CD4-positive, CD25-positive, alpha-beta regulatory T cell (primary cell): Measurements from ENCODE around the gene RBBP9. TPM values are rescaled to one million over a fixed set of nuclear protein-coding genes. Genes with fewer than 3 reads are reported as not detected.
"Not testable (repeated sequence)": the region's sequence is repeated elsewhere in the genome, so short reads cannot be mapped to it uniquely, and the experiment has no call there.

ENCODE experiments used
- ATAC-seq, 2 donors: fragments of 150-1000 bp; cut with Tn5 transposase; one replicate each; pipeline ENCODE4 v1.10.0; 2021; ENCODE audit warnings: low read depth in 2 of 2, moderate number of reproducible peaks in 2 of 2, moderate library complexity in 1 of 2
- DNase-seq, 3 donors: peaks; one replicate each; pipeline versions ENCODE4 v3.0.0 to v3.0.0-alpha.2; 2012 to 2022; ENCODE audit warnings: mixed read lengths in 1 of 3
- H3K27ac ChIP-seq: one replicate; pipeline ENCODE4 v1.7.0; 2013; ENCODE audit warnings: mild to moderate bottlenecking, low read length; ENCODE audit not compliant: insufficient read depth, poor library complexity, severe bottlenecking
- H3K27me3 ChIP-seq: one replicate; pipeline ENCODE4 v1.7.0; 2013; ENCODE audit warnings: low read length; ENCODE audit not compliant: control insufficient read depth, insufficient read depth
- H3K36me3 ChIP-seq: one replicate; pipeline ENCODE4 v1.7.0; 2013; ENCODE audit warnings: mild to moderate bottlenecking, low read length, moderate library complexity; ENCODE audit not compliant: control insufficient read depth, insufficient read depth
- H3K4me1 ChIP-seq: 2 replicates; pipeline ENCODE4 v1.7.0; 2013; ENCODE audit warnings: mild to moderate bottlenecking, low read length; ENCODE audit not compliant: insufficient read depth, control insufficient read depth, poor library complexity, severe bottlenecking
- H3K4me3 ChIP-seq: one replicate; pipeline ENCODE4 v1.7.0; 2013; ENCODE audit warnings: low read depth, mild to moderate bottlenecking, low read length, moderate library complexity
- H3K9me3 ChIP-seq, 2 experiments: 1 replicate in 1 of 2; 2 replicates in 1 of 2; pipeline ENCODE4 v1.7.0; 2013; ENCODE audit warnings: low read length in 2 of 2, mild to moderate bottlenecking in 1 of 2, moderate library complexity in 1 of 2; ENCODE audit not compliant: control insufficient read depth in 2 of 2
- H3K27ac Mint-ChIP-seq, 3 donors: one replicate each; pipeline ENCODE4 v1.8.0; 2020 to 2022; ENCODE audit warnings: mild to moderate bottlenecking in 3 of 3, mixed read lengths in 3 of 3, moderate library complexity in 2 of 3
- H3K27me3 Mint-ChIP-seq: one replicate; pipeline ENCODE4 v1.8.0; 2022; ENCODE audit warnings: mild to moderate bottlenecking, mixed read lengths
- H3K36me3 Mint-ChIP-seq: one replicate; pipeline ENCODE4 v1.8.0; 2020; ENCODE audit warnings: mixed read lengths
- H3K4me1 Mint-ChIP-seq, 4 donors: one replicate each; pipeline ENCODE4 v1.8.0; 2020 to 2022; ENCODE audit warnings: mixed read lengths in 4 of 4, mild to moderate bottlenecking in 1 of 4
- H3K4me3 Mint-ChIP-seq, 4 donors: one replicate each; pipeline ENCODE4 v1.8.0; 2020 to 2022; ENCODE audit warnings: mild to moderate bottlenecking in 4 of 4, mixed read lengths in 4 of 4, moderate library complexity in 3 of 4
- H3K9me3 Mint-ChIP-seq, 7 donors: one replicate each; pipeline ENCODE4 v1.8.0; 2020 to 2022; ENCODE audit warnings: mixed read lengths in 7 of 7, mild to moderate bottlenecking in 3 of 7, moderate library complexity in 2 of 7
- polyA plus RNA-seq, 4 donors: library from polyadenylated mRNA; unstranded; fragments of 300-500 nt; fragmentation: Illumina TruSeq; gene quantifications; one replicate each; pipeline ENCODE4 v1.2.3, GENCODE V29; 2021
- total RNA-seq: library from RNA; stranded (reverse); gene quantifications from one replicate; pipeline ENCODE4 v1.2.3, GENCODE V29; 2022

Gene RBBP9
- total and polyA plus RNA-seq, 5 donors from 2014 or later: 6.5 to 10.1 (median 9.2) TPM

DNA sequence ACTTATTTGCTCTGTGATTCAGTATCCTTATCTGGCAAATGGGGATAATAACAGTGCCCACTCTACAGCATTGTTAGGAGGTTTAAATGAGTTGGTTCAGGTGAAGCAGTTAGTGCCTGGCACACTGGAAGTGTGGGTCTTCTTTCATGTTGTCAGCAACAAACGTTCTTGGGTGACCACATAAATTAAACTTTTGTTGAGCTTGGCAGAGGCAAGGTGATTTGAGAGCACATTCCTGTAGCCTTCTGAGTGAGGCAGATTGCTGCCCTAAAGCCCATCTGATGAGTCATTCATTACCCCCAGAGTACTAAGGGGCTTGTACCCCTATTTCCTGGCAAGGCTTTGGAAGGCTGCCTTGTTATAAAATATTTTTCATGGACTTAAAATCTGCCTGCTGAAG, 36.5 kb upstream of the RBBP9 start:
- Mint-ChIP-seq H3K36me3 (peaks cover 57% of the 10 kb centered on the region), H3K27ac (peak overlapping the region in 1 of 3 donors; percentile 23), H3K4me1 (no peaks in the 10 kb centered on the region), H3K9me3 (peaks cover 0 to 4% (median 0%) of the 10 kb centered on the region in 7 donors), H3K27me3 (no peaks in the 10 kb centered on the region), H3K4me3 (no peak overlapping the region)
- H3K9me3 ChIP-seq: no peaks in the 10 kb centered on the region
- DNase-seq: no peak
- ATAC-seq: no peak
- H3K36me3 ChIP-seq: peaks cover 78% of the 10 kb centered on the region
- H3K27me3 ChIP-seq: no peaks in the 10 kb centered on the region
- H3K4me3 ChIP-seq: no peak overlapping the region
- no peaks in the 10 kb centered on the region for H3K4me1 ChIP-seq
- H3K27ac ChIP-seq: no peak overlapping the region

DNA sequence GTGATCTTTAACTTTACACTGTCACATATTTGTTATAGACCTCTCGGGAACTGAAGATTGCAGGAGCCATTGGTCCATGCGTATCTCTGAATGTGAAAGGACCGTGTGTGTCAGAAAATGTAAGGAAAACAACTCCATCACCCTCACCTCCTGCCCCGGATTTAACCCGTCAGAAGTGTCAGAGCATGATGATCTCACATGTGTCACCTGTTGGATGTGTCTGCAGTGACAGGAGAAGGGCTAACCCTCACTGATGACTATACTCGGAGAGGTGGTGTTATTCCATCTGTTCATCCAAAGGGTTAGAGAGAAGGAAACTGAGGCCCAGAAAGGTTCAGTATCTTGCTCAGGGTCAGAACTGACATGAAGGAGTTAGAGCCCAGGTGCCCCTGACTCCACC, 35.6 kb upstream of the RBBP9 start:
- Histone ChIP-seq H3K4me3 (no peak overlapping the region), H3K27ac (no peak overlapping the region), H3K4me1 (no peaks in the 10 kb centered on the region), H3K36me3 (peaks cover 83% of the 10 kb centered on the region), H3K9me3 (no peaks in the 10 kb centered on the region), H3K27me3 (no peaks in the 10 kb centered on the region)
- Mint-ChIP-seq H3K4me1 (no peaks in the 10 kb centered on the region), H3K9me3 (peaks cover 0 to 4% (median 0%) of the 10 kb centered on the region in 7 donors), H3K4me3 (no peak overlapping the region), H3K27me3 (no peaks in the 10 kb centered on the region), H3K27ac (peak overlapping the region in 2 of 3 donors; percentile 23 to 52), H3K36me3 (peaks cover 59% of the 10 kb centered on the region)
- no peak for DNase-seq
- no peak for ATAC-seq

- H3K36me3 ChIP-seq: peaks cover 94% of the 10 kb centered on the region
- no peaks in the 10 kb centered on the region for H3K9me3 ChIP-seq
- Mint-ChIP-seq H3K4me3 (peak overlapping the region in 1 of 4 donors; percentile 18), H3K27ac (peak overlapping the region in 2 of 3 donors; percentile 2 to 92), H3K4me1 (no peaks in the 10 kb centered on the region), H3K36me3 (peaks cover 60% of the 10 kb centered on the region), H3K9me3 (no peaks in the 10 kb centered on the region), H3K27me3 (no peaks in the 10 kb centered on the region)
- DNase-seq: no peak
- no peak for ATAC-seq
- no peak overlapping the region for H3K27ac ChIP-seq
- H3K27me3 ChIP-seq: no peaks in the 10 kb centered on the region
- H3K4me1 ChIP-seq: no peaks in the 10 kb centered on the region
- no peak overlapping the region for H3K4me3 ChIP-seq
These were observed 32.0 kb upstream of the RBBP9 start for GRCh38 chr20:18529041-18529440.

DNA sequence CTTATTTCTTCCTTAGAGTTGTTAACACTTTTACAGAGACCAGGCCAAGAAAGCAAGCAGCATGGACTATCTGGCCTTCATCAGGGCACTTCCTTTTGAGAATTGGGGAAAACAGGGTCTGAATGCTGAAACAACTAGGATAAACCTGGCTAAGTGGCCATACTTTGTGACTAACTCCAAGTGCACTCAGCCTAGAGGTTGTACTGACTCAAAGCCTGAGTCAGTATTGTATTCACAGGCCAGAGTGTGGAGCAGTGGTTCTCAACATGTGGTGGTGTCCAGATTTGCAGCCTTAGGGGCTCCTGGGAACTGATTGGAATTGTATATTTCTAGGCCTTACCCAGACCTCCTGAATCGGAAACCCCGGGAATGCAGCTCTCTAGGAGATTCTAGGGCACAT, 30.8 kb upstream of the RBBP9 start:
- no peaks in the 10 kb centered on the region for H3K9me3 Mint-ChIP-seq
- H3K4me3 Mint-ChIP-seq: no peak overlapping the region
- H3K4me1 Mint-ChIP-seq: no peaks in the 10 kb centered on the region
- no peaks in the 10 kb centered on the region for H3K9me3 ChIP-seq
- H3K36me3 Mint-ChIP-seq: peaks cover 61% of the 10 kb centered on the region
- peaks cover 85% of the 10 kb centered on the region for H3K36me3 ChIP-seq
- H3K4me3 ChIP-seq: no peak overlapping the region
- no peak overlapping the region for H3K27ac Mint-ChIP-seq
- ATAC-seq: no peak
- no peaks in the 10 kb centered on the region for H3K27me3 Mint-ChIP-seq
- no peak overlapping the region for H3K27ac ChIP-seq
- no peaks in the 10 kb centered on the region for H3K27me3 ChIP-seq
- no peak for DNase-seq
- H3K4me1 ChIP-seq: no peaks in the 10 kb centered on the region

- no peaks in the 10 kb centered on the region for H3K9me3 Mint-ChIP-seq
- DNase-seq: no peak
- Histone ChIP-seq H3K4me1 (no peaks in the 10 kb centered on the region), H3K27ac (no peak overlapping the region), H3K36me3 (peaks cover 80% of the 10 kb centered on the region), H3K9me3 (no peaks in the 10 kb centered on the region), H3K27me3 (no peaks in the 10 kb centered on the region), H3K4me3 (no peak overlapping the region)
- ATAC-seq: no peak
- no peaks in the 10 kb centered on the region for H3K4me1 Mint-ChIP-seq
- H3K27me3 Mint-ChIP-seq: no peaks in the 10 kb centered on the region
- peaks cover 56% of the 10 kb centered on the region for H3K36me3 Mint-ChIP-seq
- H3K4me3 Mint-ChIP-seq: no peak overlapping the region
- H3K27ac Mint-ChIP-seq: no peak overlapping the region
These were observed 30.3 kb upstream of the RBBP9 start for GRCh38 chr20:18527339-18527738.

DNA sequence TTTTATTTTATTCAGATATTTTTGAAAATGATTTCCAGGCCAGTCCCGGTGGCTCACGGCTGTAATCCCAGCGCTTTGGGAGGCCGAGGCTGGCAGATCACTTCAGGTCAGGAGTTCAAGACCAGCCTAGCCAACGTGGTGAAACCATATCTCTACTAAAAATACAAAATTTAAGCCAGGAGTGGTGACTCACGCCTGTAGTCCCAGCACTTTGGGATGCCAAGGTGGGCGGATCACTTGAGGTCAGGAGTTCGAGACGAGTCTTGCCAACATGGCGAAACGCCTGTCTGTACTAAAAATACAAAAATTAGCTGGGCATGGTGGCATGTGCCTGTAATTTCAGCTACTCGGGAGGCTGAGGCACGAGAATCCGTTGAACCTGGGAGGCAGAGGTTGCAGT, 29.7 kb upstream of the RBBP9 start:
- peaks cover 74% of the 10 kb centered on the region for H3K36me3 ChIP-seq
- H3K27me3 Mint-ChIP-seq, ATAC-seq, H3K9me3 Mint-ChIP-seq, H3K4me3 ChIP-seq, H3K9me3 ChIP-seq, H3K27ac ChIP-seq, H3K4me1 Mint-ChIP-seq, H3K27ac Mint-ChIP-seq, H3K27me3 ChIP-seq, H3K4me1 ChIP-seq, DNase-seq, H3K4me3 Mint-ChIP-seq: not testable (repeated sequence)
- H3K36me3 Mint-ChIP-seq: peaks cover 50% of the 10 kb centered on the region

DNA sequence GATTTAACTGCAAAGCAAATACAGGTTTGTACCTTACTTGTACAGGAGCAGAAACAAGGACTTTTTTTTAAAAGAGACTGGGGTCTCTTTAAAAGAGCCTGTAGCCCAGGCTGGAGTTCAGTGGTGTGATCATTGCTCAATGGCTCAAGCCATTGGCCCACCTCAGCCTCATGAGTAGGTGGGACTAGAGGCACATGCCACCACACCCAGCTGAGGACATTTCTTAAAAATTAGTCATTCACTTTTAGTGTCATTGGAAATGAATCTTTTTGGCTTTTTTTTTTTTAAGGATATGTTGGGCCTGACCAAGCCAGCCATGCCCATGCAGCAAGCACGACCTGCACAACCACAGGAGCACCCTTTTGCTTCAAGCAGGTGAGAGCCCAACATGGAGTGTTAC, 27.6 kb upstream of the RBBP9 start:
- no peak overlapping the region for H3K4me3 ChIP-seq
- DNase-seq (no peak), ATAC-seq (no peak)
- H3K36me3 ChIP-seq: peaks cover 59% of the 10 kb centered on the region
- no peaks in the 10 kb centered on the region for H3K4me1 ChIP-seq
- H3K27ac ChIP-seq: no peak overlapping the region
- Mint-ChIP-seq H3K27ac (peak overlapping the region in 1 of 3 donors; percentile 48), H3K4me3 (no peak overlapping the region), H3K9me3 (no peaks in the 10 kb centered on the region), H3K36me3 (peaks cover 41% of the 10 kb centered on the region), H3K27me3 (no peaks in the 10 kb centered on the region), H3K4me1 (no peaks in the 10 kb centered on the region)
- no peaks in the 10 kb centered on the region for H3K9me3 ChIP-seq
- no peaks in the 10 kb centered on the region for H3K27me3 ChIP-seq

DNA sequence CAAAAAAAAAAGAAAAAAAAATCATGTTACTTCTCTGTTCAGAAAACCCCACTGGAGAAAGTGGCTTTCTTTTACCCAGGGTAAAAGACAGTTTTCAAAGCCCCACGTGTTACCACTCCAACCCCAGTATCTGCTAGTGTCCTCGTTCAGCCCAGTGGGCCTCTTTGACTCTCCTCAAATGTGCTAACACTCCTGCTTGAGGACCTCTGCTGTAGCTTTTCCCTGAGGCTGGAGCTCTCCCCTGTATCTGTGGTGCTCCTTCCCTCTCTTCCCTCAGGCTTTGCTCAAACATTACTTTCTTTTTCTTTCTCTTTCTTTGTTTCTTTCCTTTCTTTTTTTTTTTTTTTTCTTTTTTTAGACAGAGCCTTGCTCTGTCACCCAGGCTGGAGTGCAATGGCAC, 26.0 kb upstream of the RBBP9 start:
- Histone ChIP-seq H3K36me3 (peaks cover 44% of the 10 kb centered on the region), H3K27me3 (no peaks in the 10 kb centered on the region), H3K27ac (no peak overlapping the region), H3K4me3 (no peak overlapping the region), H3K4me1 (no peaks in the 10 kb centered on the region), H3K9me3 (no peaks in the 10 kb centered on the region)
- no peaks in the 10 kb centered on the region for H3K9me3 Mint-ChIP-seq
- ATAC-seq: no peak
- H3K27me3 Mint-ChIP-seq: no peaks in the 10 kb centered on the region
- H3K4me1 Mint-ChIP-seq: no peaks in the 10 kb centered on the region
- H3K27ac Mint-ChIP-seq: no peak overlapping the region
- peaks cover 27% of the 10 kb centered on the region for H3K36me3 Mint-ChIP-seq
- no peak for DNase-seq
- H3K4me3 Mint-ChIP-seq: no peak overlapping the region
